WI38 (cell line): ENCODE results near the gene PSMC6.
"Not testable (repeated sequence)": the region's sequence is repeated elsewhere in the genome, so short reads cannot be mapped to it uniquely, and the experiment has no call there.

Experiments
- H3K4me3 ChIP-seq: 2 replicates; pipeline ENCODE4 v1.5.1; 2011; ENCODE audit warnings: low read depth, mild to moderate bottlenecking, control low read depth, low read length
- TF ChIP-seq, protein P1 (sequence below): IDR thresholded peaks from 2 replicates; pipeline ENCODE4 v1.5.1; 2012; ENCODE audit warnings: low read depth, mild to moderate bottlenecking, control low read depth, low read length

Gene PSMC6

DNA sequence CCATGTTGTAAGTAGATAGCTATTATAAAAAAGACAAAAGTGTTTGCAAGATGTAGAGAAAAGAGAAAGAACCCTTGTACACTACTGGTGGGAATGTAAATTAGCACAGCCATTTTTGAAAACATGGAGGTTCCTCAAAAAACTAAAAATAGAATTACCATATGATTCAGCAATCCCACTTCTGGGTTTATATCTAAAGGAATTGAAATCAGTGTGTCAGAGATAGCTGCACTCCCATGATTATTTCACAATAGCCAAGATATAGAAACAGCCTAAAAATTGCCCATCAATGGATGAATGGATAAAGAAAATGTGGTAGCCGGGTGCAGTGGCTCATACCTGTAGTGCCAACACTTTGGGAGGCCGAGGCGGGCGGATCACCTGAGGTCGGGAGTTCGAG, 9.2 kb downstream of the PSMC6 start:
- no peak overlapping the region for H3K4me3 ChIP-seq
- TF ChIP-seq, protein P1, sequence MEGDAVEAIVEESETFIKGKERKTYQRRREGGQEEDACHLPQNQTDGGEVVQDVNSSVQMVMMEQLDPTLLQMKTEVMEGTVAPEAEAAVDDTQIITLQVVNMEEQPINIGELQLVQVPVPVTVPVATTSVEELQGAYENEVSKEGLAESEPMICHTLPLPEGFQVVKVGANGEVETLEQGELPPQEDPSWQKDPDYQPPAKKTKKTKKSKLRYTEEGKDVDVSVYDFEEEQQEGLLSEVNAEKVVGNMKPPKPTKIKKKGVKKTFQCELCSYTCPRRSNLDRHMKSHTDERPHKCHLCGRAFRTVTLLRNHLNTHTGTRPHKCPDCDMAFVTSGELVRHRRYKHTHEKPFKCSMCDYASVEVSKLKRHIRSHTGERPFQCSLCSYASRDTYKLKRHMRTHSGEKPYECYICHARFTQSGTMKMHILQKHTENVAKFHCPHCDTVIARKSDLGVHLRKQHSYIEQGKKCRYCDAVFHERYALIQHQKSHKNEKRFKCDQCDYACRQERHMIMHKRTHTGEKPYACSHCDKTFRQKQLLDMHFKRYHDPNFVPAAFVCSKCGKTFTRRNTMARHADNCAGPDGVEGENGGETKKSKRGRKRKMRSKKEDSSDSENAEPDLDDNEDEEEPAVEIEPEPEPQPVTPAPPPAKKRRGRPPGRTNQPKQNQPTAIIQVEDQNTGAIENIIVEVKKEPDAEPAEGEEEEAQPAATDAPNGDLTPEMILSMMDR, result no peak

DNA sequence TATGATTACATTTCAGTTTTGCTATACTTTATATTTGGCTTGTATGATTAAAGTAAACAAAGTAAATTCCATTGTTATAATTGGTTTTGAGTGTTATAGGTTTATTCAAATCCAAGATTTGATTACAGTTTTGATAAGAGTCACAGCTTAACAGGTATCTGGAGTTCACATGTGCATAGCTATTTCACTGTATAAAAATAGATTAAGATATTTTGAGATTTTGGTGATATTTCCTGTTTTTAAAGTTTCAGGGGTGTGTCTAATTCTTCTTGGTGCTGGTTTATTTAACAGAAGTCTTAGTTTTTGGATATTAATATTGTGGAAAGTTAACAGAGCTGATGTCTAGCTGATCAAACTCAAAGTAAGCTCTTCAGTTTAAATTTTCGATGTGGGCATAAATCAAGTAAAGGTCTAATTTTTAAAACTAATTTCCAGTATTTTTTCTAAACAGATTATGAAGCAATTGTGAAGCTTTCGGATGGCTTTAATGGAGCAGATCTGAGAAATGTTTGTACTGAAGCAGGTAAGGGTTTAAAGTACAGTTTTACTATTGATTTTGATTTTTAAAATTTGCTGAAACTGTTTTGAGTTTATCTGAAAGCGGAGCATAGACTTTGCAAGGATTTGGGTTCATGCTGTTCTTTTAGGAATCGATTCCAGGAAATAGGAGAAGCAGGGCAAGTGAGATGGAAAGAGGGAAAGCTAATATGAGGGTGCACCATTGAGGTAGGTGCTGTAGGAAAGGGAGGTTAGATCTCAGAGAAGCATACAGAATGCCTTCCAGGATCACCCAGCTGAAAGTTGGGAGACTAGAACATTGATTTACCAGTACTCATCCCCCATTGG, 16.7 kb downstream of the PSMC6 start:
- TF ChIP-seq, protein P1, result no peak
- H3K4me3 ChIP-seq, result no peak overlapping the region

DNA sequence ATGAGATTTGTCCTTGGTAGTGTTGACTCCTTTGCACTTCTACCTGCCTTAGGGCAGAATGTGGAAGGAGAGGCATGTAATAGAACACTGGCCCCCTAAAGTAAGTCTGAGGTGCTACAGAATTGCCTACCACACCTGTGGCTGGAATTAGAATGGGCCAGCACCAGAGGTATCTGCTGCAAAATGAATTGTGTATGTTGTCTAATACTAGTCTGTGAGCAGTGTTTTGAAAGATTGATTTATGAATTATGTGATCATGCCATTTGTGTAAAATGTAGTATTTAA, 17.3 kb downstream of the PSMC6 start:
- H3K4me3 ChIP-seq, result no peak overlapping the region
- TF ChIP-seq, protein P1, result no peak

DNA sequence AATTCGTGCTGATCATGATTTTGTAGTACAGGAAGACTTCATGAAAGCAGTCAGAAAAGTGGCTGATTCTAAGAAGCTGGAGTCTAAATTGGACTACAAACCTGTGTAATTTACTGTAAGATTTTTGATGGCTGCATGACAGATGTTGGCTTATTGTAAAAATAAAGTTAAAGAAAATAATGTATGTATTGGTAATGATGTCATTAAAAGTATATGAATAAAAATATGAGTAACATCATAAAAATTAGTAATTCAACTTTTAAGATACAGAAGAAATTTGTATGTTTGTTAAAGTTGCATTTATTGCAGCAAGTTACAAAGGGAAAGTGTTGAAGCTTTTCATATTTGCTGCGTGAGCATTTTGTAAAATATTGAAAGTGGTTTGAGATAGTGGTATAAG, 20.5 kb downstream of the PSMC6 start:
- H3K4me3 ChIP-seq, result not testable (repeated sequence)

DNA sequence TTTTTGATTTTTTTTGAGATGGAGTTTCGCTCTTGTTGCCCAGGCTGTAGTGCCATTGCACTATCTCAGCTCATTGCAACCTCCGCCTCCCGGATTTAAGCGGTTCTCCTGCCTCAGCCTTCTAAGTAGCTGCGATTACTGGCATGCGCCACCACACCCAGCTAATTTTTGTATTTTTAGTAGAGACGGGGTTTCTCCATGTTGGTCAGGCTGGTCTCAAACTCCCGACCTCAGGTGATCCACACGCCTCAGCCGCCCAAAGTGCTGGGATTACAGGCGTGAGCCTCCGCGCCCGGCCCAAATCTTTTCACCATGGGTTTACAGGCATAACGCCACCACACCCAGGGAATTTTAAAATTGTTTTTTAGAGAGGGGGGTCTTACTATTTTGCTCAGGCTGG, 22.0 kb downstream of the PSMC6 start:
- not testable (repeated sequence) for H3K4me3 ChIP-seq

DNA sequence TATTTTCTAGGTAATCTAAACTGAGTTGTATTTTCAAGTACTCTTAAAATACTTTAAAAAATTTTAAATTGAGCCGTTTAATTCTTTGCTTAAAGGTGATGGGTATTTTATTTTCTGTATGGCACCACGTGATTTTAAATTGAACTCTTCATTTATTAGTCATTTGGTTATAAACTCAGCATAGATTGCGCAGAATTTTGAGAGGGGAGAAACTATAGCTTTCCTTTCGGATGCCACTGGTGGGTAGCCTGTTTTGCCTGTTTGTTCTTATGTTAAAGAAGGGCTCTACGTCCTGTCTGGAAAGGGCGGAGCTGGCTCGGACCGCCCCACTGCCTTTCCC, 22.6 kb downstream of the PSMC6 start:
- peak overlapping the region; percentile 34 for H3K4me3 ChIP-seq
- TF ChIP-seq, protein P1, result no peak

DNA sequence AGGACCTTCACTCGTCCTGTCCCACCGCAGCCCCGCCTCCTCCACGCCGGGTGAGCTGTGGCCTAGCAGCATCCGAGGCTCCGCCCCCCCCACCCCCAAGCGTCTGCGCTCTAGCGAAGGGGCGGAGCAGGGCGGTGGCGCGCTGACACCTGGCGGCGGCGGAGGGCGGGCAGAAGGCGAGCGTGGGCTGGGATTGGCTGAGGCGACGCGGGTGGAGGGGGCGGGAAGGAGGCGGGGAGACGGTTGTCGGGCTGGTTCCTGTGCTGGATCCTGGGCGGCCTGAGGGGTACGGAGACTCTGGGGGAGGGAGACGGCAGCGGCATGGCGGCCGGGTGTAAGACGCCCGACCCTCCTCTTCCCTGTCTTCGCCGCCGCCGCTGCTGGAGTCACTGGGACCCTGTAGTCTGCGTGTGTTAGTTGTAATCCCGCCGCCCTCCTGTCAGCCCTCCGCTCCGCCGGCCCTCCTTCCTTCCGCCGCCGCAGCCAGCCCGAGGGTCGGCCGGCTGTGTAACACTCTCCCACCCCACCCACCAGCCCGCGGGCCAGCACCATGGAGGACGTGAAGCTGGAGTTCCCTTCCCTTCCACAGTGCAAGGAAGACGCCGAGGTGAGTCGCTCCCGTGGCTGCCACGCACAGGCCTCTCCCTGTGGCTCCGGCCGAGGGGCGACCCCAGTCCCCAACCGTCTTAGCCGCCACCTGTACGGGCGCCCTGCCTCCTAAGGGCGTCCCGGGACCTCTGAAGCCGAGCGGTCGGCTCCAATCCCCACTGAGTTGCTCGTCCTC, 23.1 kb downstream of the PSMC6 start, which contains the start of gene STYX:
Gene STYX, plus strand, starts transcription at position 242 of the 784 bp plus-strand sequence. Its CDS starts 309 bp downstream, at position 551.
- H3K4me3 ChIP-seq, result peak within 1 kb of the TSS; percentile 91

DNA sequence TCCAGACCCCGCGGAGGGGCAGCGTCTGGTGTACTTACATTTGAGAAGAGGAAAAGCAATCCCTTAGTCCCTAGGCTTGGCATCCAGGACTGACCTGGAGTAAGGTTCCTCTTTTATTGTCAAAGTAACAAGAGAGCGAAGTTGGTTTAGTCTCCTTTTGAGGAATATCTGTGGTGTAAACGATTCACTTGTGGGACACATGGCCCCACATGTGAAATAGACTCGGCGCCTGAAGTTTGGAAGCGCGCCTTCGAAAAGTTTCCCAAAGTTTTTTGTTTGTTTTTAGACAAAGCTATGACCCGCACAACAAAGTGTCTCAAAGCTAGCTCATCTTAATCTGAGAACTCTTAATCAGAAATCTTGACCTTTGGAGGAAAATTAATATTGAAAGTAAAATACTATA, 23.7 kb downstream of the PSMC6 start:
- TF ChIP-seq, protein P1, result no peak
- peak overlapping the region; percentile 91 for H3K4me3 ChIP-seq

More for the DNA sequence above, 23.1 kb downstream of the PSMC6 start, which contains the start of gene STYX:
- TF ChIP-seq, protein P1, result no peak
